Karpas-422 (cell line): ENCODE measurements around the gene ADD3. TPM values are rescaled to one million over a fixed set of nuclear protein-coding genes. Genes with fewer than 3 reads are reported as not detected.

ENCODE experiments used
- DNase-seq: peaks from one replicate; pipeline ENCODE4 v3.0.0-alpha.2; 2015
- H2AFZ ChIP-seq: fragments of 200-600 bp; sonication (generic); 2 replicates; pipeline ENCODE4 v1.6.1; 2014; ENCODE audit warnings: antibody characterized with exemption, low read length, mixed read lengths
- H3K27ac ChIP-seq: fragments of 200-600 bp; sonication (generic); 2 replicates; pipeline ENCODE4 v1.5.1; 2014; ENCODE audit warnings: mild to moderate bottlenecking, low read length, moderate library complexity
- H3K27me3 ChIP-seq: fragments of 200-600 bp; sonication (generic); 2 replicates; pipeline ENCODE4 v1.6.1; 2014; ENCODE audit warnings: low read length, mixed read lengths
- H3K36me3 ChIP-seq: fragments of 200-600 bp; sonication (generic); 2 replicates; pipeline ENCODE4 v1.6.1; 2014; ENCODE audit warnings: low read length, mixed read lengths; ENCODE audit not compliant: insufficient read depth
- H3K4me1 ChIP-seq: fragments of 200-600 bp; sonication (generic); 2 replicates; pipeline ENCODE4 v1.6.1; 2014; ENCODE audit warnings: mild to moderate bottlenecking, low read length, mixed read lengths
- H3K4me2 ChIP-seq: fragments of 200-600 bp; sonication (generic); 2 replicates; pipeline ENCODE4 v1.6.1; 2014; ENCODE audit warnings: low read length, low read depth, mild to moderate bottlenecking; ENCODE audit not compliant: poor library complexity, severe bottlenecking
- H3K4me3 ChIP-seq: fragments of 200-600 bp; sonication (generic); 2 replicates; pipeline ENCODE4 v1.5.1; 2014; ENCODE audit warnings: mild to moderate bottlenecking, antibody characterized with exemption, low read length, mixed read lengths
- H3K79me2 ChIP-seq: fragments of 200-600 bp; sonication (generic); 2 replicates; pipeline ENCODE4 v1.6.1; 2014; ENCODE audit warnings: mild to moderate bottlenecking, low read length, mixed read lengths
- H3K9ac ChIP-seq: fragments of 200-600 bp; sonication (generic); 2 replicates; pipeline ENCODE4 v1.6.0; 2014; ENCODE audit warnings: low read length
- H3K9me2 ChIP-seq: fragments of 200-600 bp; sonication (generic), shearing (Covaris generic); replicated peaks from 2 replicates; pipeline ENCODE4 v1.6.0; 2014; ENCODE audit warnings: mild to moderate bottlenecking, low read length, moderate library complexity; ENCODE audit not compliant: insufficient read depth
- H3K9me3 ChIP-seq: fragments of 300-700, 200-600 bp; sonication (generic); 2 replicates; pipeline ENCODE4 v1.6.1; 2014; ENCODE audit warnings: low read length, mixed read lengths
- H4K20me1 ChIP-seq: fragments of 200-600 bp; sonication (generic); 2 replicates; pipeline ENCODE4 v1.6.1; 2014; ENCODE audit warnings: mild to moderate bottlenecking, antibody characterized with exemption, low read length, low read depth; ENCODE audit not compliant: insufficient read depth
- total RNA-seq: library from RNA; depleted of rRNA; stranded (reverse); fragments of >200 nt; shearing (Covaris generic); gene quantifications from 2 replicates; pipeline ENCODE4 v1.2.3, GENCODE V29; 2014; ENCODE audit warnings: low replicate concordance

ADD3 gene
- total RNA-seq, 1 experiment from 2014 or later: 16.5 TPM

GRCh38 chr10:110169586-110169985, 161.8 kb downstream of the ADD3 start:
- Histone ChIP-seq H3K9me3 (no peaks in the 10 kb centered on the region), H3K4me3 (no peak overlapping the region)

GRCh38 chr10:110170142-110170971, 162.6 kb downstream of the ADD3 start:
- no peaks in the 10 kb centered on the region for H3K27me3 ChIP-seq
- H3K4me1 ChIP-seq: no peaks in the 10 kb centered on the region; the same call in 1 of the 2 replicates
- no peak overlapping the region for H2AFZ ChIP-seq
- H3K4me2 ChIP-seq: no peak overlapping the region
- H3K79me2 ChIP-seq: no peaks in the 10 kb centered on the region
- no peak for DNase-seq
- H3K4me3 ChIP-seq: no peak overlapping the region
- no peaks in the 10 kb centered on the region for H4K20me1 ChIP-seq
- H3K9ac ChIP-seq: no peak overlapping the region
- H3K36me3 ChIP-seq: no peaks in the 10 kb centered on the region
- H3K27ac ChIP-seq: no peak overlapping the region
- H3K9me2 ChIP-seq: no peaks in the 10 kb centered on the region
- no peaks in the 10 kb centered on the region for H3K9me3 ChIP-seq

More at GRCh38 chr10:110169586-110169985, 161.8 kb downstream of the ADD3 start:
- no peaks in the 10 kb centered on the region for H3K79me2 ChIP-seq
- no peak overlapping the region for H3K4me2 ChIP-seq
- H3K4me1 ChIP-seq: no peaks in the 10 kb centered on the region; the same call in 1 of the 2 replicates
- H3K27me3 ChIP-seq: no peaks in the 10 kb centered on the region
- H3K36me3 ChIP-seq: no peaks in the 10 kb centered on the region
- H3K27ac ChIP-seq: no peak overlapping the region
- DNase-seq: no peak
- no peaks in the 10 kb centered on the region for H4K20me1 ChIP-seq
- no peak overlapping the region for H3K9ac ChIP-seq
- no peaks in the 10 kb centered on the region for H3K9me2 ChIP-seq
- no peak overlapping the region for H2AFZ ChIP-seq

- H3K4me3 ChIP-seq: no peak overlapping the region
- no peaks in the 10 kb centered on the region; the same call in 1 of the 2 replicates for H3K4me1 ChIP-seq
- H3K27ac ChIP-seq: no peak overlapping the region
- H3K4me2 ChIP-seq: no peak overlapping the region
- no peaks in the 10 kb centered on the region for H3K27me3 ChIP-seq
- no peak overlapping the region for H2AFZ ChIP-seq
- H3K9me3 ChIP-seq: no peaks in the 10 kb centered on the region
- H3K36me3 ChIP-seq: no peaks in the 10 kb centered on the region
- no peak overlapping the region for H3K9ac ChIP-seq
- no peaks in the 10 kb centered on the region for H3K79me2 ChIP-seq
- H3K9me2 ChIP-seq: no peaks in the 10 kb centered on the region
- H4K20me1 ChIP-seq: no peaks in the 10 kb centered on the region
- no peak for DNase-seq
Measured at GRCh38 chr10:110171032-110171431, 163.2 kb downstream of the ADD3 start.

- H3K27me3 ChIP-seq: no peaks in the 10 kb centered on the region
- H3K36me3 ChIP-seq: no peaks in the 10 kb centered on the region
- H3K27ac ChIP-seq: no peak overlapping the region
- H3K9me2 ChIP-seq: no peaks in the 10 kb centered on the region
- no peaks in the 10 kb centered on the region; the same call in 1 of the 2 replicates for H3K4me1 ChIP-seq
- H4K20me1 ChIP-seq: no peaks in the 10 kb centered on the region
- H3K79me2 ChIP-seq: no peaks in the 10 kb centered on the region
- no peak overlapping the region for H2AFZ ChIP-seq
- H3K9me3 ChIP-seq: no peaks in the 10 kb centered on the region
- DNase-seq: no peak
- H3K4me3 ChIP-seq: no peak overlapping the region
- no peak overlapping the region for H3K9ac ChIP-seq
- H3K4me2 ChIP-seq: no peak overlapping the region
Measured at GRCh38 chr10:110172155-110172554, 164.4 kb downstream of the ADD3 start.

GRCh38 chr10:110174201-110174600, 166.4 kb downstream of the ADD3 start:
- no peak for DNase-seq
- Histone ChIP-seq H3K9me2 (no peaks in the 10 kb centered on the region), H3K36me3 (no peaks in the 10 kb centered on the region), H3K4me2 (no peak overlapping the region), H3K4me3 (no peak overlapping the region), H2AFZ (no peak overlapping the region), H3K27ac (no peak overlapping the region), H4K20me1 (no peaks in the 10 kb centered on the region), H3K9ac (no peak overlapping the region), H3K4me1 (no peaks in the 10 kb centered on the region), H3K9me3 (no peaks in the 10 kb centered on the region), H3K27me3 (no peaks in the 10 kb centered on the region), H3K79me2 (no peaks in the 10 kb centered on the region)

GRCh38 chr10:110174816-110175215, 167.0 kb downstream of the ADD3 start:
- Histone ChIP-seq H3K4me3 (no peak overlapping the region), H3K9me2 (no peaks in the 10 kb centered on the region), H3K4me2 (no peak overlapping the region), H3K79me2 (no peaks in the 10 kb centered on the region), H2AFZ (no peak overlapping the region), H3K27ac (no peak overlapping the region), H3K36me3 (no peaks in the 10 kb centered on the region), H4K20me1 (no peaks in the 10 kb centered on the region), H3K27me3 (no peaks in the 10 kb centered on the region), H3K4me1 (no peaks in the 10 kb centered on the region), H3K9ac (no peak overlapping the region), H3K9me3 (no peaks in the 10 kb centered on the region)
- DNase-seq: no peak

- H3K4me2 ChIP-seq: no peak overlapping the region
- no peaks in the 10 kb centered on the region for H3K36me3 ChIP-seq
- H3K27me3 ChIP-seq: no peaks in the 10 kb centered on the region
- H3K27ac ChIP-seq: no peak overlapping the region
- H3K79me2 ChIP-seq: no peaks in the 10 kb centered on the region
- no peak overlapping the region for H3K4me3 ChIP-seq
- H3K9me2 ChIP-seq: no peaks in the 10 kb centered on the region
- no peaks in the 10 kb centered on the region for H3K9me3 ChIP-seq
- no peaks in the 10 kb centered on the region for H4K20me1 ChIP-seq
- H3K9ac ChIP-seq: no peak overlapping the region
- H2AFZ ChIP-seq: no peak overlapping the region
- no peak for DNase-seq
- no peaks in the 10 kb centered on the region for H3K4me1 ChIP-seq
Measured at GRCh38 chr10:110175406-110175805, 167.6 kb downstream of the ADD3 start.

GRCh38 chr10:110176141-110177030, 168.6 kb downstream of the ADD3 start:
- no peaks in the 10 kb centered on the region for H3K36me3 ChIP-seq
- H3K4me1 ChIP-seq: no peaks in the 10 kb centered on the region
- no peaks in the 10 kb centered on the region for H3K27me3 ChIP-seq
- no peak overlapping the region for H3K9ac ChIP-seq
- H2AFZ ChIP-seq: no peak overlapping the region
- no peaks in the 10 kb centered on the region for H3K79me2 ChIP-seq
- H4K20me1 ChIP-seq: no peaks in the 10 kb centered on the region
- H3K4me2 ChIP-seq: no peak overlapping the region
- H3K9me3 ChIP-seq: no peaks in the 10 kb centered on the region
- H3K9me2 ChIP-seq: no peaks in the 10 kb centered on the region
- H3K27ac ChIP-seq: no peak overlapping the region
- DNase-seq: no peak
- H3K4me3 ChIP-seq: no peak overlapping the region
